Sigmoid colon (tissue), 7 donors: Measurements from ENCODE around the gene TRAPPC12. TPM values are rescaled to one million over a fixed set of nuclear protein-coding genes. Genes with fewer than 3 reads are reported as not detected.
"Not testable (repeated sequence)": the region's sequence is repeated elsewhere in the genome, so short reads cannot be mapped to it uniquely, and the experiment has no call there.

ENCODE experiments used
- DNase-seq: peaks from one replicate; pipeline ENCODE4 v3.0.0-alpha.2; 2019
- H3K27ac ChIP-seq, 4 donors: fragments of 200-600 bp; sonication (generic); one replicate each; pipeline ENCODE4 v1.5.1; 2016 to 2019; ENCODE audit warnings: mild to moderate bottlenecking in 1 of 4
- H3K27me3 ChIP-seq, 3 donors: fragments of 200-600 bp; sonication (generic); one replicate each; pipeline ENCODE4 v1.5.1; 2019; ENCODE audit warnings: mild to moderate bottlenecking in 1 of 3
- H3K36me3 ChIP-seq, 4 donors: fragments of 200-600 bp; sonication (generic); one replicate each; pipeline ENCODE4 v1.5.1; 2016 to 2019
- H3K4me1 ChIP-seq, 4 donors: fragments of 200-600 bp; sonication (generic); one replicate each; pipeline ENCODE4 v1.5.1; 2017 to 2019
- H3K4me3 ChIP-seq, 4 donors: fragments of 200-600 bp; sonication (generic); one replicate each; pipeline ENCODE4 v1.5.1; 2017 to 2019; ENCODE audit warnings: mild to moderate bottlenecking in 2 of 4, moderate library complexity in 1 of 4
- H3K9me3 ChIP-seq, 4 donors: fragments of 200-600 bp in 3 of 4; sonication (generic) in 3 of 4; one replicate each; pipeline versions ENCODE4 v1.5.1 to v1.6.1; 2013 to 2019
- CTCF ChIP-seq, 4 experiments: fragments of 450-650 bp in 3 of 4; fragments of 200-600 bp in 1 of 4; IDR thresholded peaks; one replicate each; pipeline ENCODE4 v1.5.1; 2016 to 2019; ENCODE audit warnings: antibody characterized with exemption in 4 of 4, mild to moderate bottlenecking in 3 of 4, moderate library complexity in 2 of 4
- EP300 ChIP-seq, 4 donors: sonication (generic); formaldehyde crosslinking; IDR thresholded peaks; one replicate each; pipeline ENCODE4 v1.6.1; 2017; ENCODE audit warnings: antibody characterized with exemption in 4 of 4
- POLR2A ChIP-seq, 2 donors: fragments of 450-650 bp; IDR thresholded peaks; one replicate each; pipeline ENCODE4 v1.6.1; 2016; ENCODE audit warnings: antibody characterized with exemption in 2 of 2, mild to moderate bottlenecking in 2 of 2, moderate library complexity in 2 of 2
- POLR2AphosphoS5 ChIP-seq, 4 donors: sonication (generic); formaldehyde crosslinking; IDR thresholded peaks; one replicate each; pipeline ENCODE4 v1.6.1; 2017; ENCODE audit warnings: antibody characterized with exemption in 4 of 4
- WGBS, 2 donors: extraction: QIAGEN DNeasy Blood & Tissue Kit; methylation state at CpG; one replicate each; pipeline ENCODE4 v1.1.7; 2013; 5-methylcytosine and 5-hydroxymethylcytosine counted together
- intact Hi-C: fragments of 100-400 bp; cut with DNase I; formaldehyde crosslinking; loops from one replicate; pipeline ENCODE4 v1.15.1; 2023
- polyA plus RNA-seq, 3 donors: library from polyadenylated mRNA; stranded (reverse); fragments of 200-250 nt; gene quantifications; one replicate each; pipeline ENCODE4 v1.2.3, GENCODE V29; 2013
- total RNA-seq, 4 donors: library from RNA; depleted of rRNA; stranded (reverse); fragments of >200 nt; gene quantifications; one replicate each; pipeline ENCODE4 v1.1.0, GENCODE V29; 2016
- donor health status: healthy with polysubstance abuse.
- donor health status: Bipolar disorder and iron deficiency.
- donor health status: healthy.

TRAPPC12 gene
- total and polyA plus RNA-seq, 7 donors: 22.7 to 79.5 (median 50.5) TPM

- no peak for TF ChIP-seq POLR2AphosphoS5 (IDR thresholded peaks at IDR 0.05)
- no peak for TF ChIP-seq POLR2A (IDR thresholded peaks at IDR 0.05)
- TF ChIP-seq EP300 (IDR thresholded peaks at IDR 0.05): no peak
- TF ChIP-seq CTCF (IDR thresholded peaks at IDR 0.05): no peak
- H3K4me3 ChIP-seq: peak overlapping the region in 2 of 4 donors; percentile 3 to 7
- no peaks in the 10 kb centered on the region for H3K27me3 ChIP-seq
- no peaks in the 10 kb centered on the region for H3K9me3 ChIP-seq
- no peak for DNase-seq
- H3K4me1 ChIP-seq: peaks cover 0 to 4% (median 0%) of the 10 kb centered on the region in 4 donors
- peaks cover 1 to 32% (median 21%) of the 10 kb centered on the region in 4 donors for H3K36me3 ChIP-seq
- intact Hi-C loops: no loop called here
- peak overlapping the region in 3 of 4 donors; percentile 16 to 37 (median 19) for H3K27ac ChIP-seq
- 80 to 81% methylated on average over 29 of the region's 29 CpGs for WGBS, 2 donors
Measured at GRCh38 chr2:3492951-3493614, 113.6 kb downstream of the TRAPPC12 start.

GRCh38 chr2:3493615-3494007, 114.1 kb downstream of the TRAPPC12 start:
- peak overlapping the region in 2 of 4 donors; percentile 19 to 37 for H3K27ac ChIP-seq
- 43% methylated on average over 10 of the region's 10 CpGs for WGBS, 2 donors
- no peak for DNase-seq
- peak overlapping the region in 2 of 4 donors; percentile 3 to 7 for H3K4me3 ChIP-seq
- peaks cover 7 to 38% (median 27%) of the 10 kb centered on the region in 4 donors for H3K36me3 ChIP-seq
- H3K27me3 ChIP-seq: no peaks in the 10 kb centered on the region
- no peak for TF ChIP-seq CTCF (IDR thresholded peaks at IDR 0.05)
- TF ChIP-seq POLR2AphosphoS5 (IDR thresholded peaks at IDR 0.05): peak in 2 of 4 donors; percentile 15 to 36
- H3K4me1 ChIP-seq: peaks cover 0 to 4% (median 0%) of the 10 kb centered on the region in 4 donors
- intact Hi-C loops: no loop called here
- H3K9me3 ChIP-seq: no peaks in the 10 kb centered on the region

- TF ChIP-seq POLR2A (IDR thresholded peaks at IDR 0.05) (no peak), POLR2AphosphoS5 (IDR thresholded peaks at IDR 0.05) (no peak), EP300 (IDR thresholded peaks at IDR 0.05) (no peak), CTCF (IDR thresholded peaks at IDR 0.05) (no peak)
- intact Hi-C loops: no loop called here
Measured at GRCh38 chr2:3494984-3495666, 115.6 kb downstream of the TRAPPC12 start.

GRCh38 chr2:3496708-3497080, 117.2 kb downstream of the TRAPPC12 start:
- H3K4me3 ChIP-seq, DNase-seq, H3K9me3 ChIP-seq, H3K27ac ChIP-seq, intact Hi-C loops, H3K27me3 ChIP-seq, H3K4me1 ChIP-seq: not testable (repeated sequence)
- WGBS, 2 donors: 94 to 95% methylated on average over 15 of the region's 15 CpGs
- H3K36me3 ChIP-seq: peaks cover 13 to 68% (median 50%) of the 10 kb centered on the region in 4 donors

More at GRCh38 chr2:3494984-3495666, 115.6 kb downstream of the TRAPPC12 start:
- Histone ChIP-seq H3K27me3 (no peaks in the 10 kb centered on the region), H3K36me3 (peaks cover 13 to 53% (median 40%) of the 10 kb centered on the region in 4 donors), H3K9me3 (no peaks in the 10 kb centered on the region), H3K4me1 (peaks cover 0 to 4% (median 0%) of the 10 kb centered on the region in 4 donors), H3K27ac (no peak overlapping the region), H3K4me3 (no peak overlapping the region)
- 91 to 94% methylated on average over 13 of the region's 13 CpGs for WGBS, 2 donors
- DNase-seq: no peak

DNA sequence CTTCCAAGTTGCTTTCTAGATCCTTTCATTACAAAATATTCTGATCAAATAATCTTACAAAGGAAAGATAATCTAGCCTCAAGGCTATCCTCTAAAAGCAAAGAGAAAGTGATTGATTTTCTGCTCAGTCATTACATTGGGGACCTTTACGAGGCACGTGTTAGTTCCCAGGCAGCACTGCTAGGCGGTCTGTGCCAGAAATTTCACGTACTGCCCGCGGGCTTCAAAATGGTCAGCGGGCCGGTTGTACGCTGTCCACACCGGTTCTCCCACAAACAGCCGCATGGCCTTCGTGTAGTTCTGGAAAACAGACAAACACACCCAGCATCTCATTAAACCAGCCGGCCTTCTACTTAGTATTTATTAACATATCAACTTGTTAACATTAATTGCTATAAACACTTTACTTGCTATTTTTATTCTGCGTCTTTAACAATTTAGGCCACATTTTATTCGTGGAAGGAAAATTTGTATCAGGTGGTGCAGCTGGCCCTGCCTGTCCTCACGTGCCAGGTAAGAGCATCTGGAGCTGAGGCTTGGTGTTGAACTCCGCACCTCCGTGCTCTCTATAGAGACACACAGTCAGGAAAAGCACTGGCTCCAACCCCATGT, 119.4 kb downstream of the TRAPPC12 start:
- intact Hi-C loops: no loop called here
- Histone ChIP-seq H3K4me1 (no peaks in the 10 kb centered on the region), H3K27me3 (no peaks in the 10 kb centered on the region), H3K27ac (no peak overlapping the region), H3K4me3 (no peak overlapping the region), H3K9me3 (no peaks in the 10 kb centered on the region), H3K36me3 (peaks cover 13 to 79% (median 52%) of the 10 kb centered on the region in 4 donors)
- WGBS, 2 donors: 97% methylated on average over 18 of the region's 18 CpGs
- no peak for DNase-seq
- TF ChIP-seq CTCF (IDR thresholded peaks at IDR 0.05) (no peak), POLR2AphosphoS5 (IDR thresholded peaks at IDR 0.05) (no peak), EP300 (IDR thresholded peaks at IDR 0.05) (no peak), POLR2A (IDR thresholded peaks at IDR 0.05) (no peak)
